ENCODE results near the gene ZNF727.
"Not testable (repeated sequence)": the region's sequence is repeated elsewhere in the genome, so short reads cannot be mapped to it uniquely, and the experiment has no call there.

ZNF727 gene

DNA sequence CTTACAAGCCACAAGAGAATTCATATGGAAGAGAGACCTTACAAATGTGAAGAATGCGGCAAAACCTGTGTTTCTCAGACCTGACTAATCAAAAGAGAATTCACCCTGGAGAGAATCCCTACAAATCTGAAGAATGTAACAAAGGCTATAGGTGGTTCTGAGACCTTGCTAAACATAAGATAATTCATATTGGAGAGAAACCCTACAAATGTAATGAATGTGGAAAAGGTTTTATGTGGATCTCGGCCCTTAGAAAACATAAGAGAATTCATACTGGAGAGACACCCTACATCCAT, 33.4 kb downstream of the ZNF727 start:
- TF ChIP-seq, protein P1, sequence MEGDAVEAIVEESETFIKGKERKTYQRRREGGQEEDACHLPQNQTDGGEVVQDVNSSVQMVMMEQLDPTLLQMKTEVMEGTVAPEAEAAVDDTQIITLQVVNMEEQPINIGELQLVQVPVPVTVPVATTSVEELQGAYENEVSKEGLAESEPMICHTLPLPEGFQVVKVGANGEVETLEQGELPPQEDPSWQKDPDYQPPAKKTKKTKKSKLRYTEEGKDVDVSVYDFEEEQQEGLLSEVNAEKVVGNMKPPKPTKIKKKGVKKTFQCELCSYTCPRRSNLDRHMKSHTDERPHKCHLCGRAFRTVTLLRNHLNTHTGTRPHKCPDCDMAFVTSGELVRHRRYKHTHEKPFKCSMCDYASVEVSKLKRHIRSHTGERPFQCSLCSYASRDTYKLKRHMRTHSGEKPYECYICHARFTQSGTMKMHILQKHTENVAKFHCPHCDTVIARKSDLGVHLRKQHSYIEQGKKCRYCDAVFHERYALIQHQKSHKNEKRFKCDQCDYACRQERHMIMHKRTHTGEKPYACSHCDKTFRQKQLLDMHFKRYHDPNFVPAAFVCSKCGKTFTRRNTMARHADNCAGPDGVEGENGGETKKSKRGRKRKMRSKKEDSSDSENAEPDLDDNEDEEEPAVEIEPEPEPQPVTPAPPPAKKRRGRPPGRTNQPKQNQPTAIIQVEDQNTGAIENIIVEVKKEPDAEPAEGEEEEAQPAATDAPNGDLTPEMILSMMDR (conservative IDR thresholded peaks at IDR 0.05; ENCODE audit: control insufficient read depth, insufficient read depth, low read depth, low read length): no peak
- no peak for DNase-seq (ENCODE audit: low read depth)

GRCh38 chr7:64087501-64087900, 42.3 kb downstream of the ZNF727 start:
- no peak for DNase-seq (ENCODE audit: low read depth)
- TF ChIP-seq, protein P1 (conservative IDR thresholded peaks at IDR 0.05; ENCODE audit: control insufficient read depth, insufficient read depth, low read depth, low read length): no peak
- no peak overlapping the region for H3K4me3 ChIP-seq (ENCODE audit: control insufficient read depth, low read depth, low read length)

More for the DNA sequence above, 33.4 kb downstream of the ZNF727 start:
- H3K4me3 ChIP-seq (ENCODE audit: control insufficient read depth, low read depth, low read length): no peak overlapping the region

- not testable (repeated sequence) for DNase-seq (ENCODE audit: low read depth); H3K4me3 ChIP-seq (ENCODE audit: control insufficient read depth, low read depth, low read length)
Observed at GRCh38 chr7:64088863-64089262, 43.6 kb downstream of the ZNF727 start.

All from fibroblast of mammary gland (primary cell).